ENCODE results near the gene PANK4.

GRCh38 chr1:2545754-2546514 is 19.5 kb upstream of the PANK4 start:
- TF ChIP-seq RARB (CRISPR knock-in tag; IDR thresholded peaks at IDR 0.05) (no peak), ZFP3 (CRISPR knock-in tag; IDR thresholded peaks at IDR 0.05) (0 out of 2 replicates have a peak, but pooled peaks have one; percentile 33), ESRRG (CRISPR knock-in tag; IDR thresholded peaks at IDR 0.05) (no peak), OSR1 (CRISPR knock-in tag; IDR thresholded peaks at IDR 0.05) (no peak), POU6F1 (CRISPR knock-in tag; IDR thresholded peaks at IDR 0.05; ENCODE audit: borderline replicate concordance, low read depth) (no peak), ZNF70 (CRISPR knock-in tag; IDR thresholded peaks at IDR 0.05) (no peak), ZNF8 (CRISPR knock-in tag; IDR thresholded peaks at IDR 0.05) (no peak), ZFP30 (CRISPR knock-in tag; IDR thresholded peaks at IDR 0.05) (no peak), CSDC2 (CRISPR knock-in tag; IDR thresholded peaks at IDR 0.05) (no peak)
- TF ChIP-seq, protein P1, sequence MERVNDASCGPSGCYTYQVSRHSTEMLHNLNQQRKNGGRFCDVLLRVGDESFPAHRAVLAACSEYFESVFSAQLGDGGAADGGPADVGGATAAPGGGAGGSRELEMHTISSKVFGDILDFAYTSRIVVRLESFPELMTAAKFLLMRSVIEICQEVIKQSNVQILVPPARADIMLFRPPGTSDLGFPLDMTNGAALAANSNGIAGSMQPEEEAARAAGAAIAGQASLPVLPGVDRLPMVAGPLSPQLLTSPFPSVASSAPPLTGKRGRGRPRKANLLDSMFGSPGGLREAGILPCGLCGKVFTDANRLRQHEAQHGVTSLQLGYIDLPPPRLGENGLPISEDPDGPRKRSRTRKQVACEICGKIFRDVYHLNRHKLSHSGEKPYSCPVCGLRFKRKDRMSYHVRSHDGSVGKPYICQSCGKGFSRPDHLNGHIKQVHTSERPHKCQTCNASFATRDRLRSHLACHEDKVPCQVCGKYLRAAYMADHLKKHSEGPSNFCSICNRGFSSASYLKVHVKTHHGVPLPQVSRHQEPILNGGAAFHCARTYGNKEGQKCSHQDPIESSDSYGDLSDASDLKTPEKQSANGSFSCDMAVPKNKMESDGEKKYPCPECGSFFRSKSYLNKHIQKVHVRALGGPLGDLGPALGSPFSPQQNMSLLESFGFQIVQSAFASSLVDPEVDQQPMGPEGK (CRISPR knock-in tag; IDR thresholded peaks at IDR 0.05; ENCODE audit: borderline replicate concordance) = no peak
- TF ChIP-seq, protein P2, sequence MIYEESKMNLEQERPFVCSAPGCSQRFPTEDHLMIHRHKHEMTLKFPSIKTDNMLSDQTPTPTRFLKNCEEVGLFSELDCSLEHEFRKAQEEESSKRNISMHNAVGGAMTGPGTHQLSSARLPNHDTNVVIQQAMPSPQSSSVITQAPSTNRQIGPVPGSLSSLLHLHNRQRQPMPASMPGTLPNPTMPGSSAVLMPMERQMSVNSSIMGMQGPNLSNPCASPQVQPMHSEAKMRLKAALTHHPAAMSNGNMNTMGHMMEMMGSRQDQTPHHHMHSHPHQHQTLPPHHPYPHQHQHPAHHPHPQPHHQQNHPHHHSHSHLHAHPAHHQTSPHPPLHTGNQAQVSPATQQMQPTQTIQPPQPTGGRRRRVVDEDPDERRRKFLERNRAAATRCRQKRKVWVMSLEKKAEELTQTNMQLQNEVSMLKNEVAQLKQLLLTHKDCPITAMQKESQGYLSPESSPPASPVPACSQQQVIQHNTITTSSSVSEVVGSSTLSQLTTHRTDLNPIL (CRISPR knock-in tag; IDR thresholded peaks at IDR 0.05; ENCODE audit: low read depth) = no peak

Data from SK-N-SH treated with all-trans-retinoic acid at 6 μM for 48 hours (cell line).